GM23248 (cell line): ENCODE measurements around the gene IP6K3.

Source experiments
- EZH2 ChIP-seq: fragments of 200-600 bp; sonication (generic); IDR thresholded peaks from 2 replicates; pipeline ENCODE4 v1.6.1; 2018; ENCODE audit warnings: antibody characterized with exemption, mild to moderate bottlenecking; ENCODE audit not compliant: insufficient read depth, poor library complexity, severe bottlenecking
- EZH2phosphoT487 ChIP-seq: fragments of 200-600 bp; sonication (generic); IDR thresholded peaks from 2 replicates; pipeline ENCODE4 v1.6.1; 2018; ENCODE audit warnings: antibody characterized with exemption, moderate library complexity, mild to moderate bottlenecking, low read depth; ENCODE audit not compliant: insufficient read depth

- TF ChIP-seq EZH2: no peak
- no peak for TF ChIP-seq EZH2phosphoT487
These were observed 49.9 kb downstream of the IP6K3 start for GRCh38 chr6:33696548-33697518.
